GM12892 (cell line): ENCODE results near the gene P2RY12.

Experiments used
- POLR2A ChIP-seq: IDR thresholded peaks from 2 replicates; pipeline ENCODE4 v1.6.1; 2011; ENCODE audit warnings: low read depth, low read length, control low read depth
- POLR2AphosphoS5 ChIP-seq: IDR thresholded peaks from 2 replicates; pipeline ENCODE4 v1.6.1; 2011; ENCODE audit warnings: low read depth, low read length, control low read depth

DNA sequence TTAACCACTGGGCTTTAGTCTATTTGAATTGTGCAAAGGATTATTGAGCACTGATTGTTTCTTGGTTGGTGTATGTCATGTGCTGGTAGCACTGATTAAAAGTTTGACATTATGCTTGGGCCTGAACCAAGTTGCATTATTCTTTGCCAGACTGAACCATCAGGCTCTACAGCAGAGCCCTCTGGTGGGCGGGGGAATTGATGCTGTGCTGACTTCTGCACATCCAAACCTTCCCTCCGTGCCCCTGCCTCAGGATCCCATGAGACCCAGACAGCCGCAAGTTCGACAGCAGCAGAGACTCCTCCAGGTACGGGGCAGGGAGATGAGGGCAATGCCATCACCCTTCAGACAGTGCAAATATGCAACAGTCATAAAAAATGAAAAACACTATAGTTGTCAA lies 28.4 kb upstream of the P2RY12 start:
- no peak for TF ChIP-seq POLR2AphosphoS5
- TF ChIP-seq POLR2A, result no peak
